A549 (cell line): ENCODE results near the gene MYEOV.

ENCODE experiments used
- CTCF ChIP-seq: fragments of >200 bp; sonication (Bioruptor Twin); formaldehyde crosslinking; IDR thresholded peaks from 3 replicates; pipeline ENCODE4 v1.5.1; 2016
- FOXS1 ChIP-seq: fragments of 250-450 bp; sonication (Bioruptor Pico); IDR thresholded peaks from 2 replicates; pipeline ENCODE4 v1.5.0; 2020; ENCODE audit warnings: mild to moderate bottlenecking, moderate library complexity
- HMGXB4 ChIP-seq: fragments of 250-450 bp; sonication (Bioruptor Pico); IDR thresholded peaks from 2 replicates; pipeline ENCODE4 v1.5.0; 2021; ENCODE audit warnings: mild to moderate bottlenecking, moderate library complexity, borderline replicate concordance
- JUN ChIP-seq, 2 experiments: fragments of >200 bp; sonication (Bioruptor Twin); formaldehyde crosslinking; IDR thresholded peaks; 2 replicates in 1 of 2; 3 replicates in 1 of 2; pipeline ENCODE4 v1.6.1; 2016 to 2017
- KDM5A ChIP-seq: fragments of 200-600 bp; sonication (generic); IDR thresholded peaks from 2 replicates; pipeline ENCODE4 v1.6.1; 2016; ENCODE audit warnings: antibody characterized with exemption, mild to moderate bottlenecking
- MAX ChIP-seq: IDR thresholded peaks from 2 replicates; pipeline ENCODE4 v1.6.1; 2012
- PHF8 ChIP-seq: fragments of 200-600 bp; sonication (generic); IDR thresholded peaks from 2 replicates; pipeline ENCODE4 v1.6.1; 2016; ENCODE audit warnings: low read depth, mild to moderate bottlenecking, antibody characterized with exemption, moderate library complexity, borderline replicate concordance
- POLR2A ChIP-seq: IDR thresholded peaks from 2 replicates; pipeline ENCODE4 v1.6.1; 2012; ENCODE audit warnings: mild to moderate bottlenecking, low read length
- RARB ChIP-seq: fragments of 250-450 bp; sonication (Bioruptor Pico); IDR thresholded peaks from 2 replicates; pipeline ENCODE4 v1.8.0; 2021; ENCODE audit warnings: mild to moderate bottlenecking, moderate library complexity
- RCOR1 ChIP-seq: fragments of 150-350 bp; IDR thresholded peaks from 2 replicates; pipeline ENCODE4 v1.6.1; 2014; ENCODE audit warnings: antibody characterized with exemption, low read length, low read depth
- REST ChIP-seq: fragments of 200-600 bp; sonication (generic); IDR thresholded peaks from 2 replicates; pipeline ENCODE4 v1.6.1; 2016; ENCODE audit warnings: antibody characterized with exemption, mild to moderate bottlenecking, moderate library complexity
- RNF2 ChIP-seq: fragments of 200-600 bp; sonication (generic); IDR thresholded peaks from 2 replicates; pipeline ENCODE4 v1.6.1; 2016; ENCODE audit warnings: low read depth, mild to moderate bottlenecking, antibody characterized with exemption, moderate library complexity, borderline replicate concordance
- SMC3 ChIP-seq: fragments of >200 bp; sonication (Bioruptor Twin); formaldehyde crosslinking; IDR thresholded peaks from 3 replicates; pipeline ENCODE4 v1.6.1; 2018; ENCODE audit warnings: inconsistent platforms
- USF2 ChIP-seq: fragments of 450-650 bp; IDR thresholded peaks from 2 replicates; pipeline ENCODE4 v1.6.1; 2014; ENCODE audit warnings: antibody characterized with exemption

GRCh38 chr11:69325446-69325845 lies 31.5 kb downstream of the MYEOV start:
- no peak for TF ChIP-seq SMC3
- TF ChIP-seq USF2: no peak
- TF ChIP-seq REST: no peak
- no peak for TF ChIP-seq PHF8
- no peak for TF ChIP-seq JUN (IDR thresholded peaks at IDR 0.05)
- TF ChIP-seq CTCF: no peak
- TF ChIP-seq HMGXB4 (CRISPR knock-in tag): no peak
- no peak for TF ChIP-seq RARB (CRISPR knock-in tag)
- TF ChIP-seq RCOR1: no peak
- no peak for TF ChIP-seq POLR2A
- TF ChIP-seq KDM5A: no peak
- no peak for TF ChIP-seq FOXS1 (CRISPR knock-in tag)
- no peak for TF ChIP-seq RNF2
- TF ChIP-seq MAX: no peak
